Glomerular endothelial cell (primary cell): ENCODE results near the gene IPO13. TPM values are rescaled to one million over a fixed set of nuclear protein-coding genes. Genes with fewer than 3 reads are reported as not detected.
A peak's percentile ranks its signal among the peaks of the same experiment; 100 is the strongest.

ENCODE experiments used
- DNase-seq: peaks from one replicate; pipeline ENCODE4 v3.0.0-alpha.2; 2011; ENCODE audit warnings: low read depth, low spot score; ENCODE audit errors: extremely low read depth
- total RNA-seq: library from RNA; depleted of rRNA; stranded (reverse); fragments of >200 nt; gene quantifications from 2 replicates; pipeline ENCODE4 v1.2.3, GENCODE V29; 2015

The IPO13 gene
- total RNA-seq, 1 donor from 2014 or later, result 27.1 TPM

DNA sequence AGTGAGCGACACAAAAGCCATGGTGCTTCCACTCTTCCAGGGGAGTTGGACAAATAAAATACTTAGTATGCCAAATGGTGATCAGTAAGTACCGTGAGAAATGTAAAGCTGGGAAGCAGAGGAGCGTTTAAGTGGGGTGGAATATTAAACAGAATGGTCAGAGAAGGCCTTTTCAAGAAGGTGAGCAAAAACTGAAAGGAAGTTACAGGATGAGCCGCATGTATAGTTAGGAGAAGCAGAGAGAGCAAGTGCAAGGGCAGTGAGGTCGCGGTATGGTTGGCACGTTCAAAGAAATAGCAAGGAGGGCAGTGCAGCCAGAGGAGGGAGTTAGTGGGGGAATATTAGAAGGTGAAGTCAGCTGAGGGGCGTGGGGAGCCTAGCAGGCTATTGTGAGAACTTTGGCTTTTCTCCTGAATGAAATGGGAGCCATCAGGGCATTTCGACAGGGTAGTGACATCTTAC is 27.3 kb downstream of the IPO13 start:
- DNase-seq, result no peak

DNA sequence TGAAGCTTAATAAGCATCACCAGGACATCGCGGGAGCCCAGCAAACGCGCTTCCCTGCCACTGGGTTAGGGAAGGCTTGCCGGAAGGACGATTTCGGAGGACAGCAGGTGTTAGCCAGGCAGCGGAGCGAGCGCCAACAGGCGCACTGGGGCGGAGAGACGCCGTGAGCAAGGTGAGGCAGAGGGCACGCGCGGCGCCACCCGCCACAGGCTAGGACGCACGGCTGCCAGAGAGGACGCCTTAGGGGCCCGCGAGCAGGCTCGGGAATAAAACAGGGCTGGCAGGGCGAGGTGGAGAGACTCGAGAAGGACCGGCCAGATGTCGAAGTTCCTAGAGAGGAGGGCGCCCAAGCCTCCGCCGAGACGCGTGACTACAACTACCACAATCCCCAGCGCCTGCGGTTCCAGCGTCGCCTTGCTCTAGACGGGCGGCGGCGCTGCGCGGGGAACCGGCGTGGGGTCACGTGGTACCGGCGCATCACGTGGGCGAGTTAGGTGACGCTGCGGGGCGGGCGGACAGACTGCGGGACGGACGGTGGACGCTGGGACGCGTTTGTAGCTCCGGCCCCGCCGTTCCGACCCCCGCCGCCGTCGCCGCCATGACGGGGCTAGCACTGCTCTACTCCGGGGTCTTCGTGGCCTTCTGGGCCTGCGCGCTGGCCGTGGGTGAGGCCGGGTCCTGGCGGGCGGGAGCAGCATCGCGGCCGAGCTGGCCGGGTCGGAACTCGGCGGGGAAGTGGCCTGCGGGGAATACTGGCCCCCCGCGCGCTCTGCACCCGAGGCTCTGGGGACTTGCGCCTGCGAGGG is 27.9 kb downstream of the IPO13 start, which contains the start of gene ATP6V0B:
Gene ATP6V0B, plus strand, starts transcription at position 518 of the 806 bp plus-strand sequence. Its CDS starts 81 bp downstream, at position 599.
- DNase-seq, result peak; percentile 31

DNA sequence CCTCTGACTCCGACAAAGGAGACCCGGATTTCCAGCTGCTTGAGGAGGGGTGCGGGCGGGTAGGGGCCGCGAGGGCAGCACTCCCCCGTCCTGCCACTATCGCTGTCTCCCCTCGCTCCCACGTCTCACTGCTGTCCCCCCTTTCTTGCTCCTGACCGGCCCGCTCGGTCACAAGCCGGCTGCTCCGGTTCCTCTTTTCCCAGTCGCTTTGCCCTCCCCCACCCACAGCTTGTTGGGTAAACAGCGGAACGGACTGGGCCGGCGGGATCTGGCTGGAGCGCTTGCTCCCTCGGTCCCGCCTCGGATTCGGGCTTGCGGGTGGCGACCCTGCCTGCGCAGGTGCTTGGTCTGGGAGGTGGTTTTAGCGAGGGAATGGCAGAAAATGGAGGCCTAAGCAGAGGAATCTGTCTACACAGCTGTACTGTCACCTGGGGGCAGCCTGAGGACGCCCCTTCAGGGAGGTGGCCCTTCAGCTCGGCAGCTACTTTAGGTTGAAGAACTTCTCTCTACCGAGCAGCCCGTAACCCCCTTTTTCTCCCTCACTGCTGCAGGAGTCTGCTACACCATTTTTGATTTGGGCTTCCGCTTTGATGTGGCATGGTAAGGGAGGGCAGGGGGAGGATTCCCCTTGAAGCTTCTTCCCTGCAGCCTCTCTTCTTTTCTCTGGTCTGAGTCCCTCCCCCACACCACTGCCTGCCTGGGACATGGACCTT is 28.7 kb downstream of the IPO13 start:
- DNase-seq, result no peak

DNA sequence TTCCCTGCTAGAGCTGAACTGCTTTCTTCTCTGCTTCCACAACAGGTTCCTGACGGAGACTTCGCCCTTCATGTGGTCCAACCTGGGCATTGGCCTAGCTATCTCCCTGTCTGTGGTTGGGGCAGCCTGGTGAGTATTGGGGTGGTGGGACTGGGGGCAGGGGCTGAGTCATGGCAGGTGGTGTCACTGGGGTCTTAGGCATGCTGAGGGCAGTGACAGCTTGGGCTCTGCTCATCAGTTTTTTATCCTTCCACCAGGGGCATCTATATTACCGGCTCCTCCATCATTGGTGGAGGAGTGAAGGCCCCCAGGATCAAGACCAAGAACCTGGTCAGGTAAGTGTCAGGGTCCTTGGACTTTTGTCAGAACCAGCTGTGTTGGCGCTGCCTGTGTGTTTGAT is 29.3 kb downstream of the IPO13 start:
- DNase-seq, result no peak

DNA sequence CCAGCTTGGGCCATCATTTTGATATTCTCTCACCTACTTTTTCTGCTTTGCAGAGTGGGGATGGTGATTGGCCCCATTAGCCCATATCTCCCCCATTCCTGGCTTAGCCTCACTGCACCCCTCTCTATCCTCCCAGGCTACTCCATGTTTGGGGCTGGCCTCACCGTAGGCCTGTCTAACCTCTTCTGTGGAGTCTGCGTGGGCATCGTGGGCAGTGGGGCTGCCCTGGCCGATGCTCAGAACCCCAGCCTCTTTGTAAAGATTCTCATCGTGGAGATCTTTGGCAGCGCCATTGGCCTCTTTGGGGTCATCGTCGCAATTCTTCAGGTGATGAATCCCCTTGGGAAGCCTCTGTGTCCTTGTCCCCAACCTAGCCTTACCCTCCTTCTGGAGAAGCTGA is 30.1 kb downstream of the IPO13 start:
- DNase-seq, result no peak

DNA sequence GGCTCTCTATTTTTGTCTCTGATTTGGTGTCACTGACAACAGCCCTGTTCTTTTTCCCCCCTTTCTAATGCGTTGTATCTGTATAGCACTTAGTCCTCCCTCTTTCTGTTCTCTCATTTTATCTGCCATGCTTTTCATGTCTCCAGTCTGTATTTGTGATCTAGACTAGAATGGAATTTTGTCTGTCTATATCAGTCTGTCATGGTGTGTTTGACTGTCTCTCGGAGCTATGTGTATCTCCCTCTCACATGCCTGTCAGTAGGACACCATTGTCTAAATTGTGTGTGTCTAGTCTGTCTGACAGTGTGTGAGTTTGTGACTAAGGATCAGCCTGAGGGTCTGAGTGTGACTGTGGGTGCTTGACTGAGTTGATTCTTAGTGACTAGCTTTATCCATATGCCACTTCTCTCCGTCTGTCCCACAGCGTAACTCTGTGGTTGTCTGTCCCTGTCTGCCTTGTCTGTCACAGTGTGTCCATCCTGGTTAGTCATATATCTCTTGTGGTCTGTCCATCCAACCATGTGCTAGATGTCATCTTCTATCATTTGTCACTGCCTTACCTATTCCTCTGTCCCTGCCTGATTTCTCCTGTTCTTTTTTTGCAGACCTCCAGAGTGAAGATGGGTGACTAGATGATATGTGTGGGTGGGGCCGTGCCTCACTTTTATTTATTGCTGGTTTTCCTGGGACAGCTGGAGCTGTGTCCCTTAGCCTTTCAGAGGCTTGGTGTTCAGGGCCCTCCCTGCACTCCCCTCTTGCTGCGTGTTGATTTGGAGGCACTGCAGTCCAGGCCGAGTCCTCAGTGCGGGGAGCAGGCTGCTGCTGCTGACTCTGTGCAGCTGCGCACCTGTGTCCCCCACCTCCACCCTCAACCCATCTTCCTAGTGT is 30.9 kb downstream of the IPO13 start:
- DNase-seq, result no peak

DNA sequence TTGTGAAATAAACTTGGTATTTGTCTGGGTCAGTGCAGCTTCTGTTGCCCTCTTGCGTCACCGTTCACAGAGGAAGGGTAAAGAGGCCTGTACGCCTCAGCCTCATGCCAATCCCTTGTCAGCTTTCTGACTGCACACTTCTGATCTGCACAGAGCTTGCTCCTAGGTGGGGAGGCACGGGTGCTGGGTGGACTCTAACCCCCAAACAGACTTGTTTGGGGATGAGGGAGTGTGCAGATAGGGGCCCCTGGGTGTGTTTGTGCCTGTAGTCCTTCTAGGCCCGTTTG is 31.5 kb downstream of the IPO13 start:
- no peak for DNase-seq

DNA sequence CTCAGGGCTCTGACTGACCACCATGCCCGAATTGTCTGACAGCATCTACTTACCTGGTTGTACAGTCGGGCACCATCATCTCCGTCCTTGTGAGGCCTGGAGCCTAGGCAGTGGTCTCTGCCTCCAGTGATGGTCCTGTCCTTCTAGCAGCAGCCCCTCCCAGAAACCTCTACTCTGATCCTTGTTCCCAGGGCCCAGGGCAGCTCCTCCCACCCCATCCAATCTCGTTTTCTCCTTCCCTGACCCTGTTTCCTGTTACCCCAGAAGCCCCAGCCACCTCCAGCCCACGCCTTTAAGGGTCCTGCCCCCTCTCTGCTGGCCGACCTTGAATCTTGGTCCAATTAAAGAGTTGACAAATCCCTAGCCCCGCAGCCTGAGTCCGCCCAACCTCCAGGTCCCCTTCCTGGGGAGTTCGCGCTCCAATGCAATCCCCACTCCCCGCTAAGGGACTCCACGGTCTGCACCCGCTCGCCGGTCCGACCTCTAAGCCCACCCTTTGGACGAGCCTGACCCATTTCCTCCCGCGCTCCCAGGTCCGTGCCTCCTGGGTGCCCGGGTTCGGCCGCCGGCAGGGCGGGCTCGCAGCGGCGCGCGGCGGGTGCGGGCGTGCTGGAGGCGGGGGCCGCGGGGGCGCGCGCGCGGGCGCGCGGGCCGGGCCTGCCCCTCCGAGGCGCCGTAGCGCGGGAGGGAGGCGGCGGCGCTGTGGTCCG is 32.0 kb downstream of the IPO13 start, which contains the start of gene B4GALT2:
Gene B4GALT2, plus strand, starts transcription at position 660 of the 710 bp plus-strand sequence. CDS start 1,951 bp downstream, outside the sequence.
- DNase-seq, result no peak

DNA sequence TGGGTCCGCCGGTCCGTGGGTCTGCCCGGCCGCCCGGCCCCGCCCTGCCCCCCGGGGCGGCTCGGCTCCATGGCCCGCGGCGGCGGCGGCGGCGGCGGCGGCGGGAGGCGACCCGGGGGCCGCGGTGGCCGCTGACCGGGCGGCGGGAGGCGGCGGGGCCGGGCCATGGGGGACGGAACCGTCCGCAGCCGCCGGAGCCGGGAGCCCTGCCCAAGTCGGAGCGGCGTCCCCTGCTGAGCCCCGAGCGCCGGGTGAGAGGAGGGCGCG is 32.4 kb downstream of the IPO13 start:
- no peak for DNase-seq

DNA sequence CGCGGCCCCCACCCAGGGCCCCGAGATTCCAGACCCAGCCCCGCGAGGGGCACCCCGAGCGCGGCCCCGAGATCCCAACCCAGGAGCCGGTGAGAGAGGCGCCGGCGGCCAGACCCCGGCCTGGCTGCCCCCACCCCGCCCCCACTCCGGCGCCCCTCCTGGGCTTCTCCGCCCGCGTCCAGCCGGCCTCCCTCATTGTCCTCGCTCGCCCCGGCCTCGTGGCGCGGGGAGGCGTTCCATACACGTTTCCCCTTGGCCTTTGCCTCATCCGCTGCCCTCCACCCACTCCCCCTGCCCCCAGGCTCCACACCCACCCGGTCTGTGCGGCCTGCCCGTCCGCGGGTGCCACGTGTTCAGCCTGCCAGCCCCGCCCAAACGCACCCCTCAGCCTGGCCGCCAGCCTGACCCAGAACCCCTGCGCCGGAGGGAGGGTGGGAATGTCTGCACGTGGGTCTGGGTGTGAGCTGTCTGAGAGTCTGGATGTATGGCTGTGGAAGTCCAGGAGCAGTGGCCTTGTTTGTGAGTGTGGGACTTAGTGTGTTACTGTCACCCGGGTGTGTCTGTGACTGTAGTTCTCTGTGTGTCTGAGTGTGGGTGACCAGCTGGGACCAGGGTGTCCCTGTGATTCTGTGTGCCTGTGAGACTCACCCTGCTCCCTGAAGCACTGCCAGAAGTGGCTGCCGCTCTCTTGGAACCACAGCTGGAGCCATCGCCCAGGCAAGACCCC is 32.9 kb downstream of the IPO13 start:
- DNase-seq, result no peak

DNA sequence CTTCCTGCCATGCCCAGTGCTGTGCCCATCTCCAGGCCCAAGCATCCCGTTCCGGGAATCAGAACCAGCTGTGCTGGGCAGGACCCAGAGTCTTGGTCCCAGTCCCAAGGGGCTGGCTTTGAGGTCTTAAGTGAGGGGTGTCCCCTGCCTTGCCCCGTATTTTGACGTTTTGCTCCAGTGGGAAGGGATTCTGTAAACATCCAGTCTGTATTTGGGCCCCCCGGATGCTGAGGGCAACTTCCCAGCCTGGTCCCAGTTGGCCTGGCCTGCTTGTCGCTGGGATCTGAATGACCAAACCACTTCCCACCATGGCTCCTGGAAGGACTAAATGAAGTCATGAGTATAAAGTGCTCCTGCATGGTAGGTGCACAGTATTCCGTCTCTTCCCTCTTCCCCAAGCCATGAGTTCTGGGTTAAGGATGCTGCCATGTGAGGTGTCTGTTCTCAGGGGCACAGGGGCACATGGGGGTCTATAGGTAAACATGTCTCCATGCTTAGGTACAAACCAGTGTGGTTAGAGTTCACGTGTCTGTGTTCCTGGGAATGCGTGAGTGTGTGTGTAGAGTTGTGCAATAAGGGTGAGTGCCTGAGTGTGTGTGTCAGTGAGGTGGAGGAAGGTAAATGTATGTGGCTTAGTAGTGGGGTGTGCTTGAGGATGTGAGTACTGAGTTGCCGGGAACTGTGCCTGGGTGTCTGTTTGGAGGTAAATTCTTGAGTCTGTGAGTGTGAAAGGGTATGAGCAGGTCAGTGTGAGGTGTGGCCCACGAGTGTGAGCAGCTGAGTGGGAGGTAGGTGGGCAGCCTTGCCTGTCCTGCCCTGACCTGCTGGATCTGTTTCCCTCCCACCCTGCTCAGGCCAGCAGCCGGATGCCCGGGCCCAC is 33.7 kb downstream of the IPO13 start:
- no peak for DNase-seq

DNA sequence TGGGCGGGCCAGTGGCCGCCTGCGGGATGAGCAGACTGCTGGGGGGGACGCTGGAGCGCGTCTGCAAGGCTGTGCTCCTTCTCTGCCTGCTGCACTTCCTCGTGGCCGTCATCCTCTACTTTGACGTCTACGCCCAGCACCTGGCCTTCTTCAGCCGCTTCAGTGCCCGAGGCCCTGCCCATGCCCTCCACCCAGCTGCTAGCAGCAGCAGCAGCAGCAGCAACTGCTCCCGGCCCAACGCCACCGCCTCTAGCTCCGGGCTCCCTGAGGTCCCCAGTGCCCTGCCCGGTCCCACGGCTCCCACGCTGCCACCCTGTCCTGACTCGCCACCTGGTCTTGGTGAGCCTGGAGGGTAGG is 34.4 kb downstream of the IPO13 start:
- no peak for DNase-seq

DNA sequence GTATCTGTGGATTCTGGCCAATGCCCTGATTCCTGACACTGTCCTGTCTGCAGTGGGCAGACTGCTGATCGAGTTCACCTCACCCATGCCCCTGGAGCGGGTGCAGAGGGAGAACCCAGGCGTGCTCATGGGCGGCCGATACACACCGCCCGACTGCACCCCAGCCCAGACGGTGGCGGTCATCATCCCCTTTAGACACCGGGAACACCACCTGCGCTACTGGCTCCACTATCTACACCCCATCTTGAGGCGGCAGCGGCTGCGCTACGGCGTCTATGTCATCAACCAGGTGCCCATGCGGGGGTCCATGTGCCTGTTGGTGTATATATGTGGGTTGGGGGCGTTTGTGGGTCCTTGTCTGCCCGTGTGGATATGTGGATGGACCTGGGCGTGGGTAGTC is 34.9 kb downstream of the IPO13 start:
- DNase-seq, result no peak

DNA sequence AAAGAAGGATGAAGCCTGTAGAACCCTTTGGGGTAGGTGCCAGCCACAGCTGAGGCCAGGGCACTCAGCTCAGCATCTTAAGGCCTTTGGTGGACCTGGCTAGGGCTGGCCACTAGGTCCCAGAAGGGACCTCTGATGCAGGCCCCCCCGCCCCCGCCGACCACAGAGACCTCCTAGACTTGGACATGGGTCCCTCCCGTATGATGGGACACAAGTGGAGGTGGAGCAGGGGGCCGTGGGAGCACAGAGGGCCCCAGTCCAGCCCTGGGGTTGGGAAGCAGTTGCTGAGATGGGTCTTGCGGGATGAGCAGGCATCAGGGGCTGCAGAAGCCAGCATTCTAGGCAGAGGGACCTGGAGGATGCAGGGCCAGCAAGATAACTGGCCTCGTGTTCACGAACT is 35.5 kb downstream of the IPO13 start:
- DNase-seq, result no peak

DNA sequence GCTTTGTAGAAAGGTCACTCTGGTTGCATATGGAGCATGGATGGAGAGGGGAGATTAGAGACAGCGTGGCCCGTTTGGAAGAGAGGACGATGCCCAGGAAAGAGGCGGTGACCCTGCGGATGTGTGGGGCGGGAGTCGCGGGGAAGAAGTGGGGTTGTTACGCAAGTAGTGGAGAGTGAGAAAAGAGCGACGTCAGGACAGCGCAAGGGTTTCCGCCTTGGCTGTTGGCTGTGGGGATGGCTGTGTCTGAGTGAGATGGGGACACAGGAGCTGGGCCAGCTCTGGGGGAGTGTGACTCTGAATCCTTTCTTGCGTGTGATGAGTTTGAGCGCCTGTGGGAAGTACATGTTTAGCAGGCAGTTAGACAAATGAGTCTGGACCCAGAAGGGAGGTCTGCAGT is 36.1 kb downstream of the IPO13 start:
- DNase-seq, result no peak

DNA sequence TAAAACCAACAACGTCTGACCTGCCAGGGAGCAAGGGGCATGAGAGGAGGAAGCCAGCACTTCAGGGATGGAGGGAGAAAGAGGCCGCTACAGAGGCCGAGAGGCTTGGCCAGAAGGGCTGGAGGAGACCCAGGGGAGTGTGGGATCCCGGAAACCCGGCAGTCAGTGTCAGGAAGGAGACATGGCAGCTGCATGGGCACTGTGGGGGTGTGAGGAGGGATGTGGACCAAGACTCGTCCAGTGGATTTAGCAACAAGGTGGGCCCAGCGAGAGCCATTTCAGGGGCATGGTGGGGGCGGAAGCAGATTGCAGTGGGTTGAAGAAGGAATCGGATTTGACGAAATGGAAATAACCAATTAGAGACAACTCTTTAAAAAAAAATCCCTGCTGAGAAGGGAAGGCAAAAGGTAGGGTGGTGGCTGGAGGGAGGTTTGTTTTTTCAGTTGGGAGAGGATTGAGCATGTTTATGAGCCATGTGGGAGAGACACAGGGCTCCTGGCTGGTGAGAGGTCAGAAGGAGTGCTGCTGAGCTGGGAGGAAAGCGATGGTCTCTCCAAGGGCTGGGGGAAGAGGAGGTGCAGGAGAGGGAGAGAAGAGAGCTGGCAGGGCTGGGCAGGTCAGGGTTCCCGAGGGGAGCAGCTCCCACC is 36.6 kb downstream of the IPO13 start:
- no peak for DNase-seq

DNA sequence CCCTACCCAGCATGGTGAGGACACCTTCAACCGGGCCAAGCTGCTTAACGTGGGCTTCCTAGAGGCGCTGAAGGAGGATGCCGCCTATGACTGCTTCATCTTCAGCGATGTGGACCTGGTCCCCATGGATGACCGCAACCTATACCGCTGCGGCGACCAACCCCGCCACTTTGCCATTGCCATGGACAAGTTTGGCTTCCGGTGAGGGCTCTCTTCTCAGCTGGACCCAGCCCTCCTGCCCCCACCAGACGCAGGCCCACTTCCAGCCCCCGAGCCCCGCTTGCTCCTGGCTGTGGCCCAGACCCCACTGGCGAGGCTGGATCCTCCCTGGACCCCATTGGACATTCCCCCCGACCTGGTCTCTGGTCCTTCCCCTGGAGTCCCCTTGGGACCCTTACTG is 38.1 kb downstream of the IPO13 start:
- DNase-seq, result no peak

DNA sequence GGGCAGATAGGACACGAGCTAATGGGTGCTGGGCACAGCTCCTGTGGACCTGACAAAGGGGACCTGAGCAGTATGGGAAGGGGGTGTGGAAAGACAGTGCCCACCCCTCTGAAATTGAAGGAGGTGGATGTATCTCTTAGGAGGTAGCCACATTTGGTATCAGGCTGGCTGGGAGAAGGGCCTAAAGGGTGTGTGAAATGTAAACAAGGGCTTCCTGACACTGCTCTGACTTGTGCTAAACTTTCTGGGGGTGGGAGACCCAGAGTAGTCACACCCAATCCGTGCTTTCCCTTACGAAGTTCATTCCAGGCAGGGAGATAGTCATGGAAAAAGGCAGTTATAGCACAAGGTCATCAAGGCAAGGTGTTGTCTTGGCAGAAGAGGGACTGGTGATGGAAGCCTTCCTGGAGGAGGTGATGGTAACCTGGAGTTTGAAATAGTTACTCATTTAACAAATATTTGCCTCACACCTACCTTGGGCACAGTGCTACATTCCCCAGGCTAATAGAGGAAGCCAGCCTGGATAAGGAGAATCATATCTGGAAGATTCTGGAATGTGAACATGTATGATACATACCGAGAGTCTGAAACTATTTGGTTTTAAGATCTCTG is 39.3 kb downstream of the IPO13 start:
- no peak for DNase-seq
